HEK293T (cell line): ENCODE data around the gene PLA2R1.

ENCODE experiments used
- ARNT ChIP-seq: fragments of 450-650 bp; IDR thresholded peaks from 2 replicates; pipeline ENCODE4 v1.6.1; 2017; ENCODE audit warnings: mild to moderate bottlenecking
- ELF4 ChIP-seq: fragments of 450-650 bp; IDR thresholded peaks from 2 replicates; pipeline ENCODE4 v1.6.1; 2017; ENCODE audit warnings: antibody characterized with exemption
- FOXM1 ChIP-seq: fragments of 450-650 bp; IDR thresholded peaks from 2 replicates; pipeline ENCODE4 v1.6.1; 2017; ENCODE audit warnings: mild to moderate bottlenecking, borderline replicate concordance
- SUZ12 ChIP-seq: fragments of 450-650 bp; IDR thresholded peaks from 2 replicates; pipeline ENCODE4 v1.6.1; 2016; ENCODE audit warnings: mild to moderate bottlenecking
- TARDBP ChIP-seq: fragments of 450-650 bp; IDR thresholded peaks from 2 replicates; pipeline ENCODE4 v1.6.1; 2016
- ZNF384 ChIP-seq: fragments of 450-650 bp; IDR thresholded peaks from 2 replicates; pipeline ENCODE4 v1.6.1; 2016

GRCh38 chr2:160057356-160057755 lies 5.1 kb downstream of the PLA2R1 start:
- TF ChIP-seq FOXM1 (no peak), ZNF384 (no peak), ARNT (no peak), TARDBP (no peak), SUZ12 (no peak), ELF4 (no peak)
